HUES6 (cell line): ENCODE measurements around the gene HIKESHI.
"Not testable (repeated sequence)": the region's sequence is repeated elsewhere in the genome, so short reads cannot be mapped to it uniquely, and the experiment has no call there.

Experiments
- H3K27ac ChIP-seq: 2 replicates; pipeline ENCODE4 v1.7.0; 2013; ENCODE audit warnings: low read depth, mild to moderate bottlenecking, low read length, inconsistent platforms
- H3K27me3 ChIP-seq: 2 replicates; pipeline ENCODE4 v1.6.1; 2013; ENCODE audit warnings: low read length; ENCODE audit not compliant: control insufficient read depth, insufficient read depth
- H3K36me3 ChIP-seq: 2 replicates; pipeline ENCODE4 v1.6.1; 2013; ENCODE audit warnings: low read length; ENCODE audit not compliant: control insufficient read depth, insufficient read depth
- H3K4me1 ChIP-seq: 2 replicates; pipeline ENCODE4 v1.6.1; 2013; ENCODE audit warnings: low read length; ENCODE audit not compliant: control insufficient read depth, insufficient read depth
- H3K4me3 ChIP-seq: 2 replicates; pipeline ENCODE4 v1.5.1; 2013; ENCODE audit warnings: low read depth, low read length
- H3K9ac ChIP-seq: one replicate; pipeline ENCODE4 v1.6.1; 2013; ENCODE audit warnings: mild to moderate bottlenecking, low read length
- H3K9me3 ChIP-seq: 2 replicates; pipeline ENCODE4 v1.6.1; 2013; ENCODE audit warnings: low read depth, low read length; ENCODE audit not compliant: control insufficient read depth, insufficient read depth

Gene HIKESHI

GRCh38 chr11:86294026-86294425 is 8.0 kb upstream of the HIKESHI start:
- Histone ChIP-seq H3K27me3 (no peaks in the 10 kb centered on the region), H3K9ac (no peak overlapping the region), H3K4me3 (no peak overlapping the region), H3K36me3 (no peaks in the 10 kb centered on the region), H3K9me3 (no peaks in the 10 kb centered on the region), H3K4me1 (no peaks in the 10 kb centered on the region), H3K27ac (no peak overlapping the region)

DNA sequence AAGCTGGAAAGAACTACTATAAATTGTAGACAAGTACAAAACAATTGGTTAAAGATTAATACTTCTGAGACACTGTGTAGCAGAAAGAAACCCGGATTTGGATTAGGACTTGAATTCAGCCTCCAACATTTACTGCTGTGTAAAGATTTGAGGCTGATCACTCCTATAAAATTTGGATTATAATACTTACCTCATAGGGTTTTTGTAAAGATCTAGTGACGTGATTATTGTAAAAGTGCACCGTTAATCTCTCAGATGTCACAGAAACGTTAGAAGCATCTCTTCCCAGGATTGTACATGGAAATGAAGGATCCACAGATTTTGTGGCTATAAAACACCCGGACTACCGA is 323 bp upstream of the HIKESHI start:
- H3K4me3 ChIP-seq = peak overlapping the region; percentile 89
- no peaks in the 10 kb centered on the region for H3K4me1 ChIP-seq
- no peaks in the 10 kb centered on the region for H3K36me3 ChIP-seq
- no peaks in the 10 kb centered on the region for H3K9me3 ChIP-seq
- H3K27me3 ChIP-seq = no peaks in the 10 kb centered on the region
- no peak overlapping the region for H3K9ac ChIP-seq
- H3K27ac ChIP-seq = no peak overlapping the region

- H3K27me3 ChIP-seq = no peaks in the 10 kb centered on the region
- no peak overlapping the region for H3K27ac ChIP-seq
- H3K9me3 ChIP-seq = no peaks in the 10 kb centered on the region
- H3K4me1 ChIP-seq = no peaks in the 10 kb centered on the region
- H3K36me3 ChIP-seq = no peaks in the 10 kb centered on the region
- H3K9ac ChIP-seq = no peak overlapping the region
- H3K4me3 ChIP-seq = peak overlapping the region; percentile 89
Measured at GRCh38 chr11:86303257-86303656, 1.2 kb downstream of the HIKESHI start.

DNA sequence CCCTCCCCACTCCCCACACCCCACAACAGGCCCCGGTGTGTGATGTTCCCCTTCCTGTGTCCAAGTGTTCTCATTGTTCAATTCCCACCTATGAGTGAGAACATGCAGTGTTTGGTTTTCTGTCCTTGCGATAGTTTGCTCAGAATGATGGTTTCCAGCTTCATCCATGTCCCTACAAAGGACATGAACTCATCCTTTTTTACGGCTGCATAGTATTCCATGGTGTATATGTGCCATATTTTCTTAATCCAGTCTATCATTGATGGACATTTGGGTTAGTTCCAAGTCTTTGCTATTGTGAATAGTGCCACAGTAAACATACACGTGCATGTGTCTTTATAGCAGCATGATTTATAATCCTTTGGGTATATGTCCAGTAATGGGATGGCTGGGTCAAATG is 6.7 kb downstream of the HIKESHI start:
- H3K27ac ChIP-seq, H3K9ac ChIP-seq, H3K9me3 ChIP-seq, H3K4me1 ChIP-seq, H3K4me3 ChIP-seq, H3K27me3 ChIP-seq, H3K36me3 ChIP-seq: not testable (repeated sequence)

DNA sequence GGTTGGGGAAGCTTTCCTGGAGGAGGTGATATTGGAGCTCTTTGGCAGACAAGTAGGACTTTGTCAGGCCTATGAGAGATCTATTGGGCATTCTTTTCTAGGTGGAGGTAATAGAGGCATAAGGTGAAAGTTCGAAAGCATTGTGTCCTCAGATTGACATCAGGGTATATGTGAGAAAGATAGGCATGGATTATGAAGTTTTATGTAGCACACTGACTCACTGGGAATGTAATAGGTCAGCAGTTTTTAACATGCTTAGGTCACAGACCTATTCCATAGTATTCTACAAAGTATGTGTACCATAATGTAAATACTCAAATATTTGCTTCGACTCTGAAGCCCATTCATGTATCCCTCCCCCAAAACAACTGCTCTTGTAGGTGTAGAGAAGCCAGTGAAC is 11.8 kb downstream of the HIKESHI start:
- H3K4me3 ChIP-seq = no peak overlapping the region
- H3K36me3 ChIP-seq = peaks cover 13% of the 10 kb centered on the region
- no peaks in the 10 kb centered on the region for H3K27me3 ChIP-seq
- no peaks in the 10 kb centered on the region for H3K4me1 ChIP-seq
- H3K27ac ChIP-seq = no peak overlapping the region
- no peaks in the 10 kb centered on the region for H3K9me3 ChIP-seq
- H3K9ac ChIP-seq = no peak overlapping the region

DNA sequence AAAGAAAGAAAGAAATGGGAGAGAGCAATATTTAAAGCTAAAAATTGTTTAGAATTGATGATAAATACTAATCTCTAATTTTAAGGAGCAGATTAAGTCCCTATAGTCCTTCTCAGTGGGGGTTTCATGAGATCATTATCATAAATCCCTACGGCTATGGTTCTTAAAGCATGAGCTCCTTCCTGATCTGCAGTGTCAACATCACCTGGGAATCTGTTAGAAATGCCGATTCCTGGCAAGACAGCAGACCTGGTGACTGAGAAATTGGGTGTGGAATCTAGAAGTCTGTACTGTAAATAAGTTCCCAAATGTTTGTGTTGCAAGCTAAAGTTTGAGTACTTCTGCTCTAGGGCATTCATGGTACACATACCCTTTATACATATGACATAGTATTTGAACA is 12.6 kb downstream of the HIKESHI start:
- Histone ChIP-seq H3K9me3 (no peaks in the 10 kb centered on the region), H3K27ac (no peak overlapping the region), H3K4me3 (no peak overlapping the region), H3K4me1 (no peaks in the 10 kb centered on the region), H3K27me3 (no peaks in the 10 kb centered on the region), H3K36me3 (peaks cover 20% of the 10 kb centered on the region), H3K9ac (no peak overlapping the region)

DNA sequence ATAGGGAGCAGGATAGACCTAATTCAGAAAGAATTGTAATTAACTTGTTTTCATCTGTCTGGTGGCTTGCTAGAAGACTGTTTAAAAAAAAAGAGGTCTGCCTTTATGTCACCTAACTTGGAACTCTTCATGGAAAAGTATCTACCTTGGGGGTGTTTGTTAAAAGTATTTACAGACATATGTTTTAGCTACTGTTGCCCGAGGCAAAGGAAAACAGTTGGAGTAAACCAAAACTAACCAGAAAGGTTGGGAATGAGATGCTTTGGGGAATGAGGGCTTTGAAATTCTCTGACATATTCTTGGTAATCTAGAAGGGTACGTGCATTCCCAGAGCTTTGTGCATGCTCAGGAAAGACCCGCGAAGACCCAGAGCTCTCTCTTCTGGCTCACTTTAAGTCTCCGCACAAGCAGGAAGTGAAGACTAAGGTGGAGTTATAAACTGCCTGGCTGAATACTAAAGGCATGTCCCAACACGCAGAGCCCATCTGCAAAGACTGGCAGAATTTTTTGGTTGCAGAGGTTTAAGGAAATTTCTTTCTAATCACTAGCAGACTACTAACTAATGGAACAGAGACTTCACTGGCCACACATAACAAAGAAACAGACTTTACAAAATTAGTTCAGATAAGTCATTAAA is 33.2 kb downstream of the HIKESHI start:
- Histone ChIP-seq H3K9ac (no peak overlapping the region), H3K9me3 (peaks cover 8% of the 10 kb centered on the region; the same call in 1 of the 2 replicates), H3K4me1 (no peaks in the 10 kb centered on the region), H3K27ac (peak overlapping the region; percentile 37; the same call in 1 of the 2 replicates), H3K4me3 (no peak overlapping the region), H3K27me3 (no peaks in the 10 kb centered on the region), H3K36me3 (peaks cover 38% of the 10 kb centered on the region)

- no peak overlapping the region for H3K4me3 ChIP-seq
- no peak overlapping the region for H3K27ac ChIP-seq
- peaks cover 8% of the 10 kb centered on the region; the same call in 1 of the 2 replicates for H3K9me3 ChIP-seq
- H3K9ac ChIP-seq = no peak overlapping the region
- H3K36me3 ChIP-seq = peaks cover 38% of the 10 kb centered on the region
- no peaks in the 10 kb centered on the region for H3K27me3 ChIP-seq
- no peaks in the 10 kb centered on the region for H3K4me1 ChIP-seq
Measured at GRCh38 chr11:86337227-86337626, 35.2 kb downstream of the HIKESHI start.

DNA sequence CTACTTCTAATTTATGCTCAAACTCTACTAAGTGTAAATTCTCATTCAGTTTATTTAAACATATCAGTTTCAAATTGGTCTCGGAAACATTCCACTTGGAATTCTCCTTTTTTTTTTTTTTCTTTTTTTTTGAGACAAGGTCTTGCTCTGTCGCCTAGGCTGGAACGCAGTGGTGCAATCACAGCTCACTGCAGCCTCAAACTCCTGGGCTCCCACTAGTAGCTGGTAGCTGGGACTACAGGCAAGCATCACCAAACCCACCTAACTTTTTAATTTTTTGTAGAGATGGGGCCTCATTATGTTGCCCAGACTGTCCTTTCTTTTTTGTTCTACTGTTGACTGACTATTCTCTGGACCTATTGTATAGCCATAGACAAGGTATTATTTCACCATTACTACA is 39.3 kb downstream of the HIKESHI start:
- H3K27me3 ChIP-seq = no peaks in the 10 kb centered on the region
- H3K4me3 ChIP-seq = no peak overlapping the region
- H3K4me1 ChIP-seq = no peaks in the 10 kb centered on the region
- peaks cover 24% of the 10 kb centered on the region for H3K36me3 ChIP-seq
- H3K9me3 ChIP-seq = no peaks in the 10 kb centered on the region
- H3K9ac ChIP-seq = no peak overlapping the region
- no peak overlapping the region for H3K27ac ChIP-seq

- H3K9me3 ChIP-seq = no peaks in the 10 kb centered on the region
- peaks cover 2% of the 10 kb centered on the region; the same call in 1 of the 2 replicates for H3K36me3 ChIP-seq
- H3K27me3 ChIP-seq = no peaks in the 10 kb centered on the region
- H3K27ac ChIP-seq = no peak overlapping the region
- no peak overlapping the region for H3K4me3 ChIP-seq
- H3K4me1 ChIP-seq = no peaks in the 10 kb centered on the region
- H3K9ac ChIP-seq = no peak overlapping the region
Measured at GRCh38 chr11:86346513-86346912, 44.5 kb downstream of the HIKESHI start.

GRCh38 chr11:86355256-86355655 is 53.2 kb downstream of the HIKESHI start:
- Histone ChIP-seq H3K9me3 (no peaks in the 10 kb centered on the region), H3K27ac (no peak overlapping the region), H3K36me3 (no peaks in the 10 kb centered on the region), H3K4me3 (no peak overlapping the region), H3K4me1 (peaks cover 11% of the 10 kb centered on the region; the same call in 1 of the 2 replicates), H3K27me3 (no peaks in the 10 kb centered on the region), H3K9ac (no peak overlapping the region)

DNA sequence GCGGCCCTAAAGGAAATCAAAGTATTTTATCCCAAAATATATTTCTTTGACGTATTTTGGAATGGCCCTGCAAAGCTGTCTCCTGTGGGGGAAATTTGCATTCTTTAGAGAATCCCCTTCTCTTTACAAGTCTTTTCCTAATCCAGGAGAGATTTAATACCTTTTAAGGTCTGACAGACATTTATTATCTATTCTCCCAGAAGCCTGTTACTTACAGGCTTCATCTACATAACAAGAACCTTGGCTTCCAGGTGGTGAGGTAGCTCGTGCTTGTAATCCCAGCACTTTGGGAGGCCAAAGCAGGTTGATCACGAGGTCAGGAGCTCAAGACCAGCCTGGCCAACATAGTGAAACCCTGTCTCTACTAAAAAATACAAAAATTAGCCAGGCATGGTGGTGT is 55.4 kb downstream of the HIKESHI start:
- peak overlapping the region; percentile 63 for H3K9ac ChIP-seq
- not testable (repeated sequence) for H3K36me3 ChIP-seq, H3K27me3 ChIP-seq, H3K9me3 ChIP-seq, H3K4me3 ChIP-seq
- H3K4me1 ChIP-seq = peaks cover 11% of the 10 kb centered on the region; the same call in 1 of the 2 replicates
- peak overlapping the region; percentile 59 for H3K27ac ChIP-seq
